ENCODE data around the gene GTF2H3.

Gene GTF2H3

GRCh38 chr12:123608182-123608581 is 25.4 kb upstream of the GTF2H3 start:
- no peak overlapping the region for H3K4me3 Mint-ChIP-seq
- no peaks in the 10 kb centered on the region for H3K9me3 Mint-ChIP-seq
- no peak for TF ChIP-seq CTCF (IDR thresholded peaks at IDR 0.05)
- no peak for DNase-seq
- peaks cover 9% of the 10 kb centered on the region for H3K4me1 Mint-ChIP-seq
- H3K36me3 Mint-ChIP-seq (ENCODE audit: low read depth) = peaks cover 62% of the 10 kb centered on the region
- no peak overlapping the region for H3K27ac Mint-ChIP-seq
- peaks cover 2% of the 10 kb centered on the region for H3K27me3 Mint-ChIP-seq (ENCODE audit: low read depth, poor library complexity)

- H3K27me3 Mint-ChIP-seq (ENCODE audit: low read depth, poor library complexity) = peaks cover 4% of the 10 kb centered on the region
- no peak overlapping the region for H3K4me3 Mint-ChIP-seq
- H3K4me1 Mint-ChIP-seq = no peaks in the 10 kb centered on the region
- TF ChIP-seq CTCF (IDR thresholded peaks at IDR 0.05) = no peak
- no peaks in the 10 kb centered on the region for H3K9me3 Mint-ChIP-seq
- no peak for DNase-seq
- peaks cover 79% of the 10 kb centered on the region for H3K36me3 Mint-ChIP-seq (ENCODE audit: low read depth)
- H3K27ac Mint-ChIP-seq = no peak overlapping the region
Observed at GRCh38 chr12:123614110-123614509, 19.5 kb upstream of the GTF2H3 start.

GRCh38 chr12:123614531-123614930 is 19.1 kb upstream of the GTF2H3 start:
- Mint-ChIP-seq H3K27ac (no peak overlapping the region), H3K36me3 (ENCODE audit: low read depth) (peaks cover 79% of the 10 kb centered on the region), H3K4me1 (no peaks in the 10 kb centered on the region), H3K4me3 (no peak overlapping the region), H3K9me3 (no peaks in the 10 kb centered on the region), H3K27me3 (ENCODE audit: low read depth, poor library complexity) (peaks cover 4% of the 10 kb centered on the region)
- no peak for DNase-seq
- no peak for TF ChIP-seq CTCF (IDR thresholded peaks at IDR 0.05)

- no peak for DNase-seq
- Mint-ChIP-seq H3K27me3 (ENCODE audit: low read depth, poor library complexity) (peaks cover 4% of the 10 kb centered on the region), H3K4me3 (no peak overlapping the region), H3K4me1 (no peaks in the 10 kb centered on the region), H3K27ac (no peak overlapping the region), H3K9me3 (no peaks in the 10 kb centered on the region), H3K36me3 (ENCODE audit: low read depth) (peaks cover 80% of the 10 kb centered on the region)
- no peak for TF ChIP-seq CTCF (IDR thresholded peaks at IDR 0.05)
Observed at GRCh38 chr12:123617144-123617543, 16.5 kb upstream of the GTF2H3 start.

GRCh38 chr12:123617580-123617979 is 16.0 kb upstream of the GTF2H3 start:
- Mint-ChIP-seq H3K36me3 (ENCODE audit: low read depth) (peaks cover 75% of the 10 kb centered on the region), H3K27me3 (ENCODE audit: low read depth, poor library complexity) (peaks cover 4% of the 10 kb centered on the region), H3K9me3 (no peaks in the 10 kb centered on the region)

More at GRCh38 chr12:123617580-123617979, 16.0 kb upstream of the GTF2H3 start:
- no peak for TF ChIP-seq CTCF (IDR thresholded peaks at IDR 0.05)
- no peak for DNase-seq
- H3K27ac Mint-ChIP-seq = no peak overlapping the region
- no peaks in the 10 kb centered on the region for H3K4me1 Mint-ChIP-seq
- H3K4me3 Mint-ChIP-seq = no peak overlapping the region

Data from nephron progenitor cell (in vitro differentiated cells).